T-helper 1 cell treated with Interleukin-12 subunit alpha and Interleukin-12 subunit beta and Interleukin-4 antibody, amounts not matched to agents 30 ng/mL and 1 ng/mL, for 36 hours (primary cell): ENCODE data around the gene ST3GAL5. TPM values are rescaled to one million over a fixed set of nuclear protein-coding genes. Genes with fewer than 3 reads are reported as not detected.

Experiments
- intact Hi-C: fragments of 100-400 bp; cut with micrococcal nuclease; formaldehyde crosslinking; loops from one replicate; pipeline ENCODE4 v1.15.1; 2024
- total RNA-seq: library from RNA; stranded (reverse); gene quantifications from 2 replicates; pipeline ENCODE4 v1.2.3, GENCODE V29; 2022

Gene ST3GAL5
- total RNA-seq, 1 donor from 2014 or later = 56.7 TPM

GRCh38 chr2:85917887-85918795 lies 29.4 kb upstream of the ST3GAL5 start:
- intact Hi-C loops = no loop called here

GRCh38 chr2:85915606-85916303 lies 27.0 kb upstream of the ST3GAL5 start:
- intact Hi-C loops = no loop called here

GRCh38 chr2:85914922-85915321 lies 26.1 kb upstream of the ST3GAL5 start:
- intact Hi-C loops = no loop called here

GRCh38 chr2:85913884-85914881 lies 25.4 kb upstream of the ST3GAL5 start:
- intact Hi-C loops = no loop called here

GRCh38 chr2:85911814-85912692 lies 23.3 kb upstream of the ST3GAL5 start:
- intact Hi-C loops = no loop called here

GRCh38 chr2:85911097-85911496 lies 22.3 kb upstream of the ST3GAL5 start:
- intact Hi-C loops = no loop called here

GRCh38 chr2:85909005-85909404 lies 20.2 kb upstream of the ST3GAL5 start:
- intact Hi-C loops = no loop called here

- intact Hi-C loops = no loop called here
Observed at GRCh38 chr2:85908506-85908905, 19.7 kb upstream of the ST3GAL5 start.

GRCh38 chr2:85907671-85908157 lies 18.9 kb upstream of the ST3GAL5 start:
- intact Hi-C loops = no loop called here

- intact Hi-C loops = no loop called here
Observed at GRCh38 chr2:85906748-85907147, 18.0 kb upstream of the ST3GAL5 start.

- intact Hi-C loops = no loop called here
Observed at GRCh38 chr2:85905891-85906290, 17.1 kb upstream of the ST3GAL5 start.

- intact Hi-C loops = no loop called here
Observed at GRCh38 chr2:85905187-85905666, 16.4 kb upstream of the ST3GAL5 start.

GRCh38 chr2:85903849-85904248 lies 15.1 kb upstream of the ST3GAL5 start:
- intact Hi-C loops = no loop called here

GRCh38 chr2:85902496-85902895 lies 13.7 kb upstream of the ST3GAL5 start:
- intact Hi-C loops = no loop called here

GRCh38 chr2:85901155-85901554 lies 12.4 kb upstream of the ST3GAL5 start:
- intact Hi-C loops = no loop called here

GRCh38 chr2:85900366-85900765 lies 11.6 kb upstream of the ST3GAL5 start:
- intact Hi-C loops = no loop called here

- intact Hi-C loops = no loop called here
Observed at GRCh38 chr2:85899849-85900248, 11.1 kb upstream of the ST3GAL5 start.

GRCh38 chr2:85899284-85899683 lies 10.5 kb upstream of the ST3GAL5 start:
- intact Hi-C loops = no loop called here

GRCh38 chr2:85898881-85899280 lies 10.1 kb upstream of the ST3GAL5 start:
- intact Hi-C loops = no loop called here
